ENCODE results near the gene TOP2A.

GRCh38 chr17:40404003-40404402, 13.7 kb downstream of the TOP2A start:
- TF ChIP-seq CTCF (IDR thresholded peaks at IDR 0.05; ENCODE audit: borderline replicate concordance, extremely low read depth, low read length, poor library complexity, severe bottlenecking) (no peak), EZH2 (IDR thresholded peaks at IDR 0.05; ENCODE audit: borderline replicate concordance, low read depth, low read length, severe bottlenecking) (no peak)

All from DND-41 (cell line).